ENCODE data around the gene STUB1. TPM values are rescaled to one million over a fixed set of nuclear protein-coding genes. Genes with fewer than 3 reads are reported as not detected.

Gene STUB1
- total and polyA plus RNA-seq, 2 experiments from 2014 or later = 201 to 207 TPM

DNA sequence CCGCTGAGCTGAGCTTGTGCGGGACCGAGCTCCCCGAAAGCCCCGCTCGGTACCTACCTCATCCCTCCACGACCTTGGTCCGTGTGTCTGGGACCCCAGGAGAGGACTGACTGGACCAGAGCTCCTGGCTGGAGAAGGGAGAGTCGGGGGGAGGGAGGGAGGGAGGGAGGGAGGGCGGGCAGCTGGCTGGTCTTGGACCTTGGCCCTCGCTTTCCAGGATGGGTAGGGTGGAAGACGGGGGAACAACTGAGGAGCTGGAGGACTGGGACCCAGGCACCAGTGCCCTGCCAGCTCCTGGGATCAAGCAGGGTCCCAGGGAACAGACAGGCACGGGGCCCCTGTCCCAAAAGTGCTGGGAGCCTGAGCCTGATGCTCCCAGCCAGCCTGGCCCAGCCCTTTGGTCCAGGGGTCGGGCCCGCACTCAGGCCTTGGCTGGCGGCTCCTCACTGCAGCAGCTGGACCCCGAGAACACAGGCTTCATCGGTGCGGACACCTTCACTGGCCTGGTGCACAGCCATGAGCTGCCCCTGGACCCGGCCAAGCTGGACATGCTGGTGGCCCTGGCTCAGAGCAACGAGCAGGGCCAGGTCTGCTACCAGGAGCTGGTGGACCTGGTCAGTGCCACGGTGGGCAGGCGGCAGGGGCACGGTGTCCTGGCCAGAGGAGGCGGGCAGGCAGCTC is 4.2 kb upstream of the STUB1 start:
- H3K4me1 ChIP-seq (ENCODE audit: insufficient read depth) = no peaks in the 10 kb centered on the region
- H3K4me2 ChIP-seq (ENCODE audit: unreplicated experiment) = peak overlapping the region; percentile 79
- no peak for DNase-seq
- in situ Hi-C loops (cut with MboI) = no loop called here
- H3K4me3 ChIP-seq = peak overlapping the region; percentile 68
- H3K36me3 ChIP-seq (ENCODE audit: low read depth) = no peaks in the 10 kb centered on the region
- H3K79me2 ChIP-seq (ENCODE audit: insufficient read depth) = peaks cover 4% of the 10 kb centered on the region
- no peaks in the 10 kb centered on the region for H3K27me3 ChIP-seq (replicated peaks; ENCODE audit: insufficient read depth)
- H3F3A ChIP-seq (ENCODE audit: insufficient read depth) = no peaks in the 10 kb centered on the region
- no peaks in the 10 kb centered on the region for H4K20me1 ChIP-seq (ENCODE audit: insufficient read depth)
- 0 out of 2 replicates have a peak overlapping the region, but pooled peaks have one; percentile 57 for H3K9ac ChIP-seq
- no peaks in the 10 kb centered on the region for H3K9me3 ChIP-seq (ENCODE audit: low read depth)
- no peaks in the 10 kb centered on the region for H3K9me2 ChIP-seq (ENCODE audit: insufficient read depth)
- WGBS, 2 experiments (ENCODE audit: low coverage in 1 of 2, low lambda C conversion rate in 2 of 2, missing lambda C conversion rate in 2 of 2) = 41 to 43% methylated on average over 20 to 23 of the region's 25 CpGs
- H3K27ac ChIP-seq = no peak overlapping the region
- TF ChIP-seq EZH2 (IDR thresholded peaks at IDR 0.05; ENCODE audit: insufficient read depth, poor library complexity, severe bottlenecking) (no peak), EZH2phosphoT487 (IDR thresholded peaks at IDR 0.05; ENCODE audit: insufficient read depth, low read depth) (no peak)
- no peak overlapping the region for H2AFZ ChIP-seq

DNA sequence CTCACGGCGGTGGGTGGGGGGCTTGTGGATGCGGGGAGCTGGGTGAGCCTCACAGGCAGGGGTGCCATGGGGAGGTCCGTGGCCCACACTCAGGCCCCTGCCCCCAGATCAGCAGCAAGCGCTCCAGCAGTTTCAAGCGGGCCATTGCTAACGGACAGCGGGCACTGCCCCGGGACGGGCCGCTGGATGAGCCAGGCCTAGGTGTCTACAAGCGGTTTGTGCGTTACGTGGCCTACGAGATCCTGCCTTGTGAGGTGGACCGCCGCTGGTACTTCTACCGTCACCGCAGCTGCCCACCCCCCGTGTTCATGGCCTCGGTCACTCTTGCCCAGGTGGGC is 3.7 kb upstream of the STUB1 start:
- 90 to 91% methylated on average over 20 to 21 of the region's 21 CpGs for WGBS, 2 experiments (ENCODE audit: low coverage in 1 of 2, low lambda C conversion rate in 2 of 2, missing lambda C conversion rate in 2 of 2)
- Histone ChIP-seq H4K20me1 (ENCODE audit: insufficient read depth) (no peaks in the 10 kb centered on the region), H3K4me1 (ENCODE audit: insufficient read depth) (peaks cover 3% of the 10 kb centered on the region), H3K9me3 (ENCODE audit: low read depth) (no peaks in the 10 kb centered on the region), H3K36me3 (ENCODE audit: low read depth) (no peaks in the 10 kb centered on the region), H3K9ac (no peak overlapping the region), H3K79me2 (ENCODE audit: insufficient read depth) (peaks cover 9% of the 10 kb centered on the region), H3K27ac (no peak overlapping the region), H3K4me3 (no peak overlapping the region), H3F3A (ENCODE audit: insufficient read depth) (0 out of 2 replicates have a peak, but pooled peaks cover 3% of the 10 kb centered on the region), H3K9me2 (ENCODE audit: insufficient read depth) (no peaks in the 10 kb centered on the region), H3K4me2 (ENCODE audit: unreplicated experiment) (no peak overlapping the region), H3K27me3 (replicated peaks; ENCODE audit: insufficient read depth) (no peaks in the 10 kb centered on the region), H2AFZ (no peak overlapping the region)
- in situ Hi-C loops (cut with MboI) = no loop called here
- no peak for DNase-seq
- TF ChIP-seq EZH2 (IDR thresholded peaks at IDR 0.05; ENCODE audit: insufficient read depth, poor library complexity, severe bottlenecking) (no peak), EZH2phosphoT487 (IDR thresholded peaks at IDR 0.05; ENCODE audit: insufficient read depth, low read depth) (no peak)

DNA sequence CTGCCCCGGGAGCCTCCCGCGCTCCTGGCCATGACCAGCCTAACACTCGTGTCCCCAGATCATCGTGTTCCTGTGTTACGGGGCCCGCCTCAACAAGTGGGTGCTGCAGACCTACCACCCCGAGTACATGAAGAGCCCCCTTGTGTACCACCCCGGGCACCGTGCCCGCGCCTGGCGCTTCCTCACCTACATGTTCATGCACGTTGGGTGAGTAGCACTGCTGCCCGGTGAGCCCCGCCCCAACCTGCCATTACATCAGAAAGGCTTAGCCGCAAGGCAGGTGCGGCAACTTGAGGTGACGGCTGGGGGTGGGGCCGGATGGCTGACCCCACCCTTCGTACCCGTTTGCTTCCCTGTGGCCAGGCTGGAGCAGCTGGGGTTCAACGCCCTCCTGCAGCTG is 3.3 kb upstream of the STUB1 start:
- H2AFZ ChIP-seq = no peak overlapping the region
- peaks cover 7% of the 10 kb centered on the region; the same call in 1 of the 2 replicates for H3F3A ChIP-seq (ENCODE audit: insufficient read depth)
- no peaks in the 10 kb centered on the region for H3K9me2 ChIP-seq (ENCODE audit: insufficient read depth)
- peaks cover 7% of the 10 kb centered on the region for H3K4me1 ChIP-seq (ENCODE audit: insufficient read depth)
- H3K27me3 ChIP-seq (replicated peaks; ENCODE audit: insufficient read depth) = no peaks in the 10 kb centered on the region
- H3K27ac ChIP-seq = no peak overlapping the region
- peaks cover 13% of the 10 kb centered on the region for H3K79me2 ChIP-seq (ENCODE audit: insufficient read depth)
- in situ Hi-C loops (cut with MboI) = no loop called here
- DNase-seq = no peak
- TF ChIP-seq EZH2 (IDR thresholded peaks at IDR 0.05; ENCODE audit: insufficient read depth, poor library complexity, severe bottlenecking) (no peak), EZH2phosphoT487 (IDR thresholded peaks at IDR 0.05; ENCODE audit: insufficient read depth, low read depth) (no peak)
- no peak overlapping the region for H3K4me3 ChIP-seq
- no peak overlapping the region for H3K9ac ChIP-seq
- H3K4me2 ChIP-seq (ENCODE audit: unreplicated experiment) = no peak overlapping the region
- peaks cover 3% of the 10 kb centered on the region; the same call in 1 of the 2 replicates for H3K36me3 ChIP-seq (ENCODE audit: low read depth)
- WGBS, 2 experiments (ENCODE audit: low coverage in 1 of 2, low lambda C conversion rate in 2 of 2, missing lambda C conversion rate in 2 of 2) = 74 to 83% methylated on average over 23 of the region's 23 CpGs
- H3K9me3 ChIP-seq (ENCODE audit: low read depth) = no peaks in the 10 kb centered on the region
- H4K20me1 ChIP-seq (ENCODE audit: insufficient read depth) = no peaks in the 10 kb centered on the region

DNA sequence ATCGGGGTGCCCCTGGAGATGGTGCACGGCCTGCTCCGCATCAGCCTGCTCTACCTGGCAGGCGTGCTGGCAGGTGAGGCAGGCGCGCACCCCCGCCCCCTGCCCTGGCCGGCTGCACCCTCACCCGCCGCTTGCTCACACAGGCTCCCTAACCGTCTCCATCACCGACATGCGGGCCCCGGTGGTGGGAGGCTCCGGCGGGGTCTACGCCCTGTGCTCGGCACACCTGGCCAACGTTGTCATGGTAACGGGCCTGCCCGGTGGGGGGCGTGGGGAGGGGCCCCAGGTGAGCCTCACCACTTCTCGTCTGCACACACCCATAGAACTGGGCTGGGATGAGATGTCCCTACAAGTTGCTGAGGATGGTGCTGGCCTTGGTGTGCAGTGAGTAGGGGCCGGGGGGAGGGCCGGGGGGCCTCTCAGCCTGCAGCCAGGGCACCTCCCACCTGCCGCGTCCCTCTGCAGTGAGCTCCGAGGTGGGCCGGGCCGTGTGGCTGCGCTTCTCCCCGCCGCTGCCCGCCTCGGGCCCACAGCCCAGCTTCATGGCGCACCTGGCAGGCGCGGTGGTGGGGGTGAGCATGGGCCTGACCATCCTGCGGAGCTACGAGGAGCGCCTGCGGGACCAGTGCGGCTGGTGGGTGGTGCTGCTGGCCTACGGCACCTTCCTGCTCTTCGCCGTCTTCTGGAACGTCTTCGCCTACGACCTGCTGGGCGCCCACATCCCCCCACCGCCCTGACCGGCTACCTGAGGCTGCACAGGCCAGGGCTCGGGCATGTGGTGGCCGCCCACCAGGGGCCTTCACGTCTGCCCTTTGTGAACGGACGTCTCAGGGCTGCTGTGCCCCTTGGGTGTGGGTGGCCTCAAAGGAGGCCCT is 2.7 kb upstream of the STUB1 start:
- Histone ChIP-seq H3K9me2 (ENCODE audit: insufficient read depth) (no peaks in the 10 kb centered on the region), H3K36me3 (ENCODE audit: low read depth) (peaks cover 10% of the 10 kb centered on the region; the same call in 1 of the 2 replicates), H3K4me3 (no peak overlapping the region), H3K4me1 (ENCODE audit: insufficient read depth) (peaks cover 10% of the 10 kb centered on the region), H3K27ac (no peak overlapping the region), H3K9me3 (ENCODE audit: low read depth) (no peaks in the 10 kb centered on the region), H3K4me2 (ENCODE audit: unreplicated experiment) (no peak overlapping the region), H3F3A (ENCODE audit: insufficient read depth) (peaks cover 13% of the 10 kb centered on the region; the same call in 1 of the 2 replicates), H3K27me3 (replicated peaks; ENCODE audit: insufficient read depth) (no peaks in the 10 kb centered on the region), H3K9ac (no peak overlapping the region), H4K20me1 (ENCODE audit: insufficient read depth) (no peaks in the 10 kb centered on the region), H3K79me2 (ENCODE audit: insufficient read depth) (peaks cover 19% of the 10 kb centered on the region), H2AFZ (no peak overlapping the region)
- TF ChIP-seq EZH2 (IDR thresholded peaks at IDR 0.05; ENCODE audit: insufficient read depth, poor library complexity, severe bottlenecking) = no peak
- TF ChIP-seq EZH2phosphoT487 (IDR thresholded peaks at IDR 0.05; ENCODE audit: insufficient read depth, low read depth) = no peak
- DNase-seq = no peak
- WGBS, 2 experiments (ENCODE audit: low coverage in 1 of 2, low lambda C conversion rate in 2 of 2, missing lambda C conversion rate in 2 of 2) = 53 to 64% methylated on average over 43 to 45 of the region's 57 CpGs
- in situ Hi-C loops (cut with MboI) = no loop called here

All from GM23248 (cell line).